Chondrocyte (in vitro differentiated cells): ENCODE measurements around the gene CCDC74A. TPM values are rescaled to one million over a fixed set of nuclear protein-coding genes. Genes with fewer than 3 reads are reported as not detected.
A peak's percentile ranks its signal among the peaks of the same experiment; 100 is the strongest.
"Not testable (repeated sequence)": the region's sequence is repeated elsewhere in the genome, so short reads cannot be mapped to it uniquely, and the experiment has no call there.

ENCODE experiments used
- DNase-seq: peaks from one replicate; pipeline ENCODE4 v3.0.0; 2021; ENCODE audit warnings: mixed read lengths, low spot score
- H3K27ac Mint-ChIP-seq: one replicate; pipeline ENCODE4 v1.8.0; 2021; ENCODE audit warnings: mild to moderate bottlenecking, moderate library complexity, mixed read lengths; ENCODE audit not compliant: unreplicated experiment
- H3K27me3 Mint-ChIP-seq: 2 replicates; pipeline ENCODE4 v1.8.0; 2021; ENCODE audit warnings: low read depth, mixed read lengths
- H3K36me3 Mint-ChIP-seq: 2 replicates; pipeline ENCODE4 v1.8.0; 2021; ENCODE audit warnings: low read depth, mixed read lengths
- H3K4me1 Mint-ChIP-seq: 2 replicates; pipeline ENCODE4 v1.8.0; 2021; ENCODE audit warnings: low read depth, mild to moderate bottlenecking, mixed read lengths
- H3K4me3 Mint-ChIP-seq: one replicate; pipeline ENCODE4 v1.8.0; 2021; ENCODE audit warnings: mild to moderate bottlenecking, moderate library complexity, mixed read lengths; ENCODE audit not compliant: unreplicated experiment
- H3K9me3 Mint-ChIP-seq: 2 replicates; pipeline ENCODE4 v1.8.0; 2021; ENCODE audit warnings: low read depth, mixed read lengths
- total RNA-seq: library from RNA; stranded (reverse); gene quantifications from 3 replicates; pipeline ENCODE4 v1.2.1, GENCODE V29; 2021
- TF ChIP-seq, protein P1 (sequence below): fragments of 200-600 bp; sonication (generic); IDR thresholded peaks from 2 replicates; pipeline ENCODE4 v1.5.0; 2021; ENCODE audit warnings: antibody characterized with exemption, mild to moderate bottlenecking, moderate library complexity

The CCDC74A gene
- total RNA-seq, 1 donor from 2014 or later, result 2.4 TPM

DNA sequence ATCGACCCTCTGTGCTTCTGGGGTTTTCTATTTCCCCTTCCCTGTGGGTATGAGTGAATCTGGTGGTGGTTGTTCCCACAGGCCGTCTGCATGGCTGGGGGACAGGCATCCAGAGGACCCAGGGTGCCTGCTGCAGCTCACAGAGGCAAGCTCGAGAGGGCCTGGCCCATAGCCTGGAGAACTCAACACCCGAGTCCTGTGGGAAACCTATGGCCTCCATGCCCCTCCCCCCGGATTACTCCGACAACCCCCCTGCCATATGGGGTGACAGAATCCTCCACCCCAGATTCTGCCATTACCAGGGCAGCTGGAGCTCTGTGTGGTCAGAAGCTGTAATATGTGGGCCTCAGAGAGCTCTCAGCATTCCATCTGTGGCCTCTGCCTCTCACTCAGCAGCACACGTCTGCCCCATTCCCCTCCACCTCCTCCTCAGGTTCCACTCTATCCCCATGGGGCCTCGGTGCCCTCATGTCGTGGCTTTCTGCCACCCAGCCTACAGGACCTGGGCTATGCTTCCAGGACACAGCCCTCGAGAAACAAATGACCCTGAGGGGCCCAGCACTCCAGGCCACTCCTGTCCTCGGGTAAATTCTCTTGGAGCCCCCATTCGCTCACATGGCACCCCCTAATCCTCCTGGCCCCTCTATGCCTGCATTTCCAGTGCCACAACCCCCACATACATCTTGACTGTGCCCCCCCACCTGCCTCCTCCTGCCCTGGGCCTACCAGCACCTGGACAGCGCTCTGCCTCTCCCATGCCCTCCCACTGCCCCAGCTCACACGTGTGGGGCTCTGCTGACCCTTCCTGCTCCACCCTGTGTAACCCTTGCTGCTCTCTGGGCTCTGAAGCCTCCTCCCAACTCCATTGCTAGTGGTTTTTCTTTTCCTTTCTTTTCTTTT, 39.1 kb upstream of the CCDC74A start:
- peaks cover 16% of the 10 kb centered on the region for H3K4me1 Mint-ChIP-seq
- H3K9me3 Mint-ChIP-seq, result no peaks in the 10 kb centered on the region
- DNase-seq, result no peak
- no peak overlapping the region for H3K4me3 Mint-ChIP-seq
- TF ChIP-seq, protein P1, sequence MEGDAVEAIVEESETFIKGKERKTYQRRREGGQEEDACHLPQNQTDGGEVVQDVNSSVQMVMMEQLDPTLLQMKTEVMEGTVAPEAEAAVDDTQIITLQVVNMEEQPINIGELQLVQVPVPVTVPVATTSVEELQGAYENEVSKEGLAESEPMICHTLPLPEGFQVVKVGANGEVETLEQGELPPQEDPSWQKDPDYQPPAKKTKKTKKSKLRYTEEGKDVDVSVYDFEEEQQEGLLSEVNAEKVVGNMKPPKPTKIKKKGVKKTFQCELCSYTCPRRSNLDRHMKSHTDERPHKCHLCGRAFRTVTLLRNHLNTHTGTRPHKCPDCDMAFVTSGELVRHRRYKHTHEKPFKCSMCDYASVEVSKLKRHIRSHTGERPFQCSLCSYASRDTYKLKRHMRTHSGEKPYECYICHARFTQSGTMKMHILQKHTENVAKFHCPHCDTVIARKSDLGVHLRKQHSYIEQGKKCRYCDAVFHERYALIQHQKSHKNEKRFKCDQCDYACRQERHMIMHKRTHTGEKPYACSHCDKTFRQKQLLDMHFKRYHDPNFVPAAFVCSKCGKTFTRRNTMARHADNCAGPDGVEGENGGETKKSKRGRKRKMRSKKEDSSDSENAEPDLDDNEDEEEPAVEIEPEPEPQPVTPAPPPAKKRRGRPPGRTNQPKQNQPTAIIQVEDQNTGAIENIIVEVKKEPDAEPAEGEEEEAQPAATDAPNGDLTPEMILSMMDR, result no peak
- no peaks in the 10 kb centered on the region for H3K27me3 Mint-ChIP-seq
- H3K27ac Mint-ChIP-seq, result no peak overlapping the region
- H3K36me3 Mint-ChIP-seq, result peaks cover 1% of the 10 kb centered on the region

DNA sequence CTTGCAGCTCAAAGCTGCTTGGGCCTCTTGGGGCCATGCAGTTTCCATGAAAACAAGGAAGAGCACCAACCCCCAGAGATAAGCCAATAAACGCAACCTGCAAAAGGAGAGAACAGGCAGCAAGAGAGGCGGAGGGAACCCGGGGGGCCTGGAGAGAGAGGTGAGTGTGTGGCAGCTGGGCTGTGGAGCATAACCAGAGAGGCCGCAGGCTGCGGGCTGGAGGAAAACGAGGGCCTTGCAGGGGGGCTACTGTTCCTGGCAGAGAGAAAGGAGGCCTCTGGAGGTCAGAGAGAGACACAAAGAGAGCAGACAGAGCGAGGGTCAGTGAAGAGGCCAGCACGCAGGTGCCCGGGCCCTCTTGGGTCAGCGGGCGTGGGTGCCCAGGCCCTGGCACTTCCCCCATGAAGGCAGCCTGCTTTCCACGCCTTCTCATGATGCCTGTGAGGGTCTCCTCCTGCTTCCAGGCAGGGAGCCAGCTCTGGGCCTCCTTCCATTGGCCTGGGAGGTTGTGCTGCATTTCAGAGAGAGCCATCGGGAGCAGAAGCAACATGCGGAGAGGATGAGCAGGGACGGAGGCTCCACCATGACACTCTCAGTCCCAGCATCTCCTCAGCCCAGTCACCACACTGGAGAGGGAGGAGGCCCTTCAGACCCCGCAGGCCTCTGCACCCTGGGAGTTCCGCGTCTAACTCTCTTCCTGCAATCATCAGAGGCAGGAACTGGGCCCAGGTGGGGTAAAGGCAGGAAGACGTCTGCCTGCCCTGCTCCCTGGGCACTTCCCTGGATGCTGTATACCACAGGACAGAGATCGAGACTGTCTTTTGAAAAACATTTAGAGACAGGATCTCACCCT, 36.8 kb upstream of the CCDC74A start:
- Mint-ChIP-seq H3K27ac (peak overlapping the region; percentile 54), H3K4me1 (peaks cover 25% of the 10 kb centered on the region), H3K4me3 (peak overlapping the region; percentile 70)
- not testable (repeated sequence) for DNase-seq, H3K27me3 Mint-ChIP-seq, H3K36me3 Mint-ChIP-seq, H3K9me3 Mint-ChIP-seq

DNA sequence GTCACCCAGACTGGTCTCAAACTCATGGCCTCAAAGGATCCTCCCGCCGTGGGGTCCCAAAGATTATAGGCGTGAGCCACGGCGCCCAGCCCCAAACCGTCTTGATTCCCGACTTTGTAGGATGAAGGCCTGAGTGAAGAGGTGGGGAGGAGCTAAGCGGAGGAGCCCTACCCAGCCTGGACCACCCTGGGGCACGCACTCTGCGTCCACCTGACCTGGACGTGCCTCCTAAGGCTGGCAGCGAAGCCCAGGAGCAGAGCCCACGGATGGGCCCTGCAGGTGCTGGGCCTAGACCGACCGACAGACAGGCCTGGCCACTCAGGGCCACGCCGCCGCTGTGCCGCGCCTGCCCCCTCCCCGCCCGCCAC, 36.2 kb upstream of the CCDC74A start:
- not testable (repeated sequence) for H3K9me3 Mint-ChIP-seq, H3K27me3 Mint-ChIP-seq, H3K36me3 Mint-ChIP-seq, DNase-seq
- Mint-ChIP-seq H3K4me3 (peak overlapping the region; percentile 70), H3K27ac (peak overlapping the region; percentile 51), H3K4me1 (peaks cover 25% of the 10 kb centered on the region)

DNA sequence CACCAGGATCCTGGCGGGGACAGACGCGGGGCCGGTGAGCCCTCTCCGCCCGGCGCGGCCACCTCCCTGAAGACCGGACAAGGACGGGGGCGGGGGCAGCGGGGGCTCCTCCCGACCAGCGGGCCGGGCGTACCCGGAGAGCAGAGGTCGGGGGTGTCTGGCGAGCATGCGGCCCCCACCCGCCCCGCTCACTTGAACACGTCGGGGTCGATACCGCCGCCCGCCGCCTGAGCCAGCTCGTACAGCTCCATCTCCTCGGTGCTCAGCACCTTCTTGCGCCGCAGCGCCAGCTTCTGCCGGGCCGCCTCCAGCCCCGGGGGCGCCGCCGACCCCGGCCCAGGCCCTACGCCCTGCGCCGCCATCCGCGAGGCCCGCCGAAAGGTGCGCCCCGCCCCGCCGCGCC, 35.7 kb upstream of the CCDC74A start, which contains the start of gene MZT2A:
MZT2A (minus strand) TSS at position 383 of the 403 bp plus-strand sequence; CDS start at position 362, 21 bp downstream.
- peak within 1 kb of the TSS; percentile 94 for H3K27ac Mint-ChIP-seq
- DNase-seq, H3K36me3 Mint-ChIP-seq, H3K9me3 Mint-ChIP-seq, H3K27me3 Mint-ChIP-seq: not testable (repeated sequence)
- H3K4me3 Mint-ChIP-seq, result peak within 1 kb of the TSS; percentile 95
- H3K4me1 Mint-ChIP-seq, result peaks cover 25% of the 10 kb centered on the region

DNA sequence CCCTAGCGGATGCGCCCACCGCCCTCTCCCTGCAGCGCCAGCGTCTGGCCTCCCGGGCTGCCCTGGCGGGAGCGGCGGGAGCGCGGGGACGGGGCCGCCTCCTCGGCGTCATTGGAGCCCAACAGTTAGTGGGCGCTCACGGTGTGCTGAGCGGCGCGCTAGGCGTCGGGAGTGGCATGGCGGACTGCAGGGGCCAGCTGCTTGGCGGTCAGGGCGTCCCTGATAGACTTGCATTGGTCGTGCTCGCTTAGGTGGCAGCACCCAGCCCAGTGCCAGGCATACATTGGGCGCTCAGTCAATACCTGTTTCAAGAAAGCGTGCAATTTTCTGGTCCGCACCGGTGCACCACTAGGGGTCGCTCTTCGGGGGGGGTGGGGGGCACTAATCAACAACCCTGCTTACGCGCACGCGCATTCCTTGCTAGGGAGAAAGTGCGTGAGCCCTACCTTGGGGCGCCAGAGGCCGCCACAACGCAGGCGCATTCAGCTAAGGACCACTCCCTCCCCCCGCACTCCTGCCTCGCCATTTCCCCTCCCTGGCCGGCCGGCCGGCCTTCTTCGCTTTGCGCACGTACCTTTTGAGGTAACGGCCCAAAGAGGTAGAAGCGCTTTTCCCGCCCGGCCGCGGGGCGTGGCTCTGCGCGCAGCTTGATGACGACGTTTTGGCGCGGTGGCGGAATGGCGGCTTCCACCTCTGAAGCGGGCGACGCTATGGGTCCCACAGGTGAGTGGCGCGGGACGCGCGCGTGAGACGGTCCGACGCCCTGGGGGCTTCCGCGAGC, 35.1 kb upstream of the CCDC74A start:
- TF ChIP-seq, protein P1, result peak; percentile 92
- Mint-ChIP-seq H3K27ac (peak overlapping the region; percentile 94), H3K9me3 (no peaks in the 10 kb centered on the region), H3K36me3 (no peaks in the 10 kb centered on the region), H3K4me1 (peaks cover 25% of the 10 kb centered on the region), H3K4me3 (peak overlapping the region; percentile 95), H3K27me3 (no peaks in the 10 kb centered on the region)
- DNase-seq, result no peak

DNA sequence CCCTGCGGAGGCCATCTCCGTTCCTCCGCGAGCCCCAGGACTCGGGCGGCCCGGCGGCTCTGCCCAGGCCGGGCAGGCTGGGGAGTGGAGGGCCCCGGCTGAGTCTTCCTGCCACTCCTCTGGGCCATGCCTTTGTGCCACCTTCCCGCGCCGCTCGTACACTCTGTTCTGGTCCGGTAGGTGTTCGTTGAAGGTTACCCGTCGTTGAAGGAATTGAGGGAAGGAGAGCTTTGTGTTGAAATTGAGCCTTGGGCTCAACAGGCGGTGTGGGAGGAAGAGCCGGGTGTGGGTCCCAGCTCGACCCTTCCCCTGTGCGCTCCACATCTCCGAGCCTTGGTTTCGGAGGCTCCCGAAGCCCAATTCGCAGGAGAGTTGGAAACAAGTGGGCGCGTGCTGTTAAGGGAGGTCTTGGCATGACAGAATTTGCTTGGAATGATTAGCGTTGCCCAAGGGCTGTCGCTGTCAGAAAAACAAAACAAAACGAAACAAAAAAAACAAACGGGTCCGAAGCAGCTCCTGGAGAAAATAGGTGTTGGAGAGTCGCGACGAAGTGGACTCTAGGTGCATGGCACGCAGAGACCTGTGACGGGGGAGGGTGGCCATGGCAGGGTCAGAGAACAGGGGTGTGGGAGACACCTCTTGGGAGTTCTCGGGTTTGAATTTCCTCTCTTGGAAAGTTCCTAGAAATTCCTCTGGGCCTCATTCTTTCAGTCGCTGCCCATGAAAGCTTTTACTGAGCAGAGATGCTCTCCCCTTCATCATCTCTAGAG, 34.3 kb upstream of the CCDC74A start:
- Mint-ChIP-seq H3K27me3 (no peaks in the 10 kb centered on the region), H3K4me3 (peak overlapping the region; percentile 95), H3K36me3 (no peaks in the 10 kb centered on the region), H3K27ac (peak overlapping the region; percentile 94), H3K9me3 (no peaks in the 10 kb centered on the region), H3K4me1 (peaks cover 25% of the 10 kb centered on the region)
- TF ChIP-seq, protein P1, result no peak
- DNase-seq, result no peak

DNA sequence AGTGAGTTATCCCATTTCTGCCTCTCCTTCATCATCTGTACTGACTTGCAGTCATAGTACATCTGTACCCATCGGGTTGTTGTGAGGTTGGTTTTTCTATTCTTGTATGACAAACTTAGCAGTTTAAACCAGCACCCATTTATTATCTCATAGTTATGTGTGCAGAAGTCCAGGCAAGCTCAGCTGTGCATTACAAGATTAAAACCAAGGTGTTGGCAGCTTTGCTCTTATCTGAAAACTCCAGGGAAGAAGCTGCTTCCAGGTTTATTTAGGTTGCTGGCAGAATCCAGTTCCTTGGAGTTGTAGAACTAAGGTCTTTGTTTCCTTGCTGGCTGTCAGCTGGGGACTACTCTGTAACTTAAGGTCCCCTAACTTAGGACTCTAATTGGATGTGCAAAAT, 32.2 kb upstream of the CCDC74A start:
- H3K4me1 Mint-ChIP-seq, result peaks cover 23% of the 10 kb centered on the region
- H3K4me3 Mint-ChIP-seq, H3K27ac Mint-ChIP-seq, H3K9me3 Mint-ChIP-seq, H3K27me3 Mint-ChIP-seq, H3K36me3 Mint-ChIP-seq, DNase-seq: not testable (repeated sequence)

DNA sequence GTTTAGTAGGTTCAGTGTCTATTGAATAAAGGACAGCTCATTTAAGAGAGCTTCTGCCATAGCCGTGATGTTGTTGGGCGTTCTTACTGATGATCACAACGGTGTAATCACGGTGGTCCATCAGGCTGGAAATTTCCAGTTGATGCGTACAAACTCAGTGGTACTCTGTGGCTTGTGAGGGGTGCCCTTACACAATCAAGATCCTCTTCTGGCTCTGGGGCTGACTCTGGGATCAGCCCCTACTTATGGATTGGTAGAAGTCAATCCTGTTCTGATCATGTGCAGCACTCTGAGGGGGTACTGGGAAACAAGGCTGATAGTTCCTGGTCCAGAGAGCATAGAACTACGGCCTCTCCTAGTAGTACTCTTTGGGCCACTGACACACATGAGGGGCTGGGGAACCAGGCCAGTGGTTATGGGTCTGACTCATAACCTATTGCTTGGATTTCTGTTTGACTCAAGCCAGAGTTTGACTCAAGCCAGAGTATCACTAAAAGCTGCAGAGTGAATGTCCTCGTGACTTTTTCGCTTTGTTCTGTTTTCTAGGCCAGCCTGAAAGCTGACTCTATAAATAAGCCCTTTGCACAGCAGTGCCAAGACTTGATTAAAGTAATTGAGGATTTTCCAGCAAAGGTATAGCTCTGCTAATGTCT, 29.2 kb upstream of the CCDC74A start:
- H3K4me1 Mint-ChIP-seq, H3K9me3 Mint-ChIP-seq, DNase-seq, H3K36me3 Mint-ChIP-seq, H3K27ac Mint-ChIP-seq, H3K27me3 Mint-ChIP-seq, H3K4me3 Mint-ChIP-seq: not testable (repeated sequence)
